Endothelial cell (in vitro differentiated cells): ENCODE data around the gene RTL1. TPM values are rescaled to one million over a fixed set of nuclear protein-coding genes. Genes with fewer than 3 reads are reported as not detected.

Experiments used
- DNase-seq: peaks from one replicate; pipeline ENCODE4 v3.0.0; 2021; ENCODE audit warnings: low spot score
- H3K27ac Mint-ChIP-seq: one replicate; pipeline ENCODE4 v1.8.0; 2021; ENCODE audit warnings: mixed read lengths, inconsistent platforms; ENCODE audit not compliant: unreplicated experiment
- H3K27me3 Mint-ChIP-seq: one replicate; pipeline ENCODE4 v1.8.0; 2021; ENCODE audit warnings: mild to moderate bottlenecking, moderate library complexity, mixed read lengths, inconsistent platforms; ENCODE audit not compliant: unreplicated experiment
- H3K36me3 Mint-ChIP-seq: one replicate; pipeline ENCODE4 v1.8.0; 2021; ENCODE audit warnings: mild to moderate bottlenecking, low read depth, mixed read lengths, inconsistent platforms; ENCODE audit not compliant: unreplicated experiment
- H3K4me1 Mint-ChIP-seq: one replicate; pipeline ENCODE4 v1.8.0; 2021; ENCODE audit warnings: mild to moderate bottlenecking, mixed read lengths, inconsistent platforms; ENCODE audit not compliant: unreplicated experiment
- H3K4me3 Mint-ChIP-seq: one replicate; pipeline ENCODE4 v1.8.0; 2021; ENCODE audit warnings: mild to moderate bottlenecking, mixed read lengths, inconsistent platforms; ENCODE audit not compliant: unreplicated experiment
- H3K9me3 Mint-ChIP-seq: one replicate; pipeline ENCODE4 v1.8.0; 2021; ENCODE audit warnings: mixed read lengths, inconsistent platforms; ENCODE audit not compliant: unreplicated experiment
- total RNA-seq: library from RNA; stranded (reverse); fragmentation: NEBNext Ultra II Directional; extraction: Animal tissue kit (Norgen Biotek cat#: 25700); gene quantifications from one replicate; pipeline ENCODE4 v1.2.1, GENCODE V29; 2021; ENCODE audit not compliant: unreplicated experiment
- TF ChIP-seq, protein P1 (sequence below): fragments of 200-600 bp; sonication (generic); IDR thresholded peaks from one replicate; pipeline ENCODE4 v1.5.0; 2021; ENCODE audit warnings: antibody characterized with exemption; ENCODE audit not compliant: unreplicated experiment

The RTL1 gene
- total RNA-seq, 1 donor from 2014 or later, result 0.18 TPM

GRCh38 chr14:100893228-100893601, 10.3 kb downstream of the RTL1 start:
- H3K4me3 Mint-ChIP-seq, result no peak overlapping the region
- no peak for DNase-seq
- no peaks in the 10 kb centered on the region for H3K9me3 Mint-ChIP-seq
- H3K27me3 Mint-ChIP-seq, result no peaks in the 10 kb centered on the region
- H3K36me3 Mint-ChIP-seq, result no peaks in the 10 kb centered on the region
- no peak overlapping the region for H3K27ac Mint-ChIP-seq
- peaks cover 4% of the 10 kb centered on the region for H3K4me1 Mint-ChIP-seq
- TF ChIP-seq, protein P1, sequence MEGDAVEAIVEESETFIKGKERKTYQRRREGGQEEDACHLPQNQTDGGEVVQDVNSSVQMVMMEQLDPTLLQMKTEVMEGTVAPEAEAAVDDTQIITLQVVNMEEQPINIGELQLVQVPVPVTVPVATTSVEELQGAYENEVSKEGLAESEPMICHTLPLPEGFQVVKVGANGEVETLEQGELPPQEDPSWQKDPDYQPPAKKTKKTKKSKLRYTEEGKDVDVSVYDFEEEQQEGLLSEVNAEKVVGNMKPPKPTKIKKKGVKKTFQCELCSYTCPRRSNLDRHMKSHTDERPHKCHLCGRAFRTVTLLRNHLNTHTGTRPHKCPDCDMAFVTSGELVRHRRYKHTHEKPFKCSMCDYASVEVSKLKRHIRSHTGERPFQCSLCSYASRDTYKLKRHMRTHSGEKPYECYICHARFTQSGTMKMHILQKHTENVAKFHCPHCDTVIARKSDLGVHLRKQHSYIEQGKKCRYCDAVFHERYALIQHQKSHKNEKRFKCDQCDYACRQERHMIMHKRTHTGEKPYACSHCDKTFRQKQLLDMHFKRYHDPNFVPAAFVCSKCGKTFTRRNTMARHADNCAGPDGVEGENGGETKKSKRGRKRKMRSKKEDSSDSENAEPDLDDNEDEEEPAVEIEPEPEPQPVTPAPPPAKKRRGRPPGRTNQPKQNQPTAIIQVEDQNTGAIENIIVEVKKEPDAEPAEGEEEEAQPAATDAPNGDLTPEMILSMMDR, result no peak

- Mint-ChIP-seq H3K27me3 (no peaks in the 10 kb centered on the region), H3K27ac (no peak overlapping the region), H3K4me3 (no peak overlapping the region), H3K36me3 (no peaks in the 10 kb centered on the region), H3K9me3 (no peaks in the 10 kb centered on the region), H3K4me1 (peaks cover 4% of the 10 kb centered on the region)
- DNase-seq, result no peak
- TF ChIP-seq, protein P1, result no peak
These were observed 10.9 kb downstream of the RTL1 start for GRCh38 chr14:100892496-100893227.

DNA sequence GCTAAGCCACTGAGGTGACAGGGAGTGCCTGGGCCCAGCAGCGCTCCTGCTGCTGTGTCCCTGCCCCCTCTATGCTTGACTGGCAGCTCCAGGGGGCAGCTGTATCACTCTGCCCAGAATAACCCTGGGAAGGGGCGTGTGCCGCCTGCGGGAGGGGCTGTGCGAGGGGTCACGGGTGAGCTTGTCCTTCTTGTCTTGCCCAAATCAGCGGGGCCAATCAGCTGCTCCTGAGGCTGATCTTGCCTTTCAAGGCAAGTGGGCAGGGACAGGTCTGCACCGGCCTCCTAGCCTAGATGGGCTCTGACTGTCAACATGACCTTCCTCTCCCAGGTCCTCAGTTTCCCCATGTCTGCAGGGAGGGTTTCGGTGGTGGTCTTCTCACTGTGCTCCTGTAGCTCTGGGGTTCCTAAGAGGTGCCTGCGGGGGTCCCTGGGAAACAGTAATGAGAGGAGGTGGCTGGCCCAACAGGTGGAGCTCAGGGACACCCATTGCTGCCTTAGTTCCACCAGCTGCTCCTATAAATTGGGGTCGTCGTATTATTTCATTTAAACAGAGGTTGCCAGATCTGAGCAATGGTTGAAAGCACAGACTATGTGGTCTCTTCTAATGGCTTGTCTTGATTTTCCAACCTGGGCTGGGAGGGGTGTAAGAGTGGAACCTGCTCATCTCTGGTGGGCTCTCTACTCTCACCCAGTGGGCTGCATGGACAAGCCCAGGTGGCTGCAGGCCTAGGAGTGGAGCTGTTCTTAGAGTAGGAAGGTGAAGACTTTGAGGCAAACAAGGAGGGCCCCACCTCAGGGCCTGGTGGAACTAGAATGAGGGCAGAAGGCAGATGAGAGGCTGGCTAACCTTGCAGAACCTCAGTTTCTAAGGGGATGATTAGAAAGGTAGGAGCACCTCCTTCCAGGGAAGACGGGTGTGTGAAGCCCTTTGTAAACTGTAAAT, 11.7 kb downstream of the RTL1 start:
- H3K4me3 Mint-ChIP-seq, result no peak overlapping the region
- H3K9me3 Mint-ChIP-seq, result no peaks in the 10 kb centered on the region
- H3K4me1 Mint-ChIP-seq, result peaks cover 4% of the 10 kb centered on the region
- H3K27ac Mint-ChIP-seq, result no peak overlapping the region
- no peaks in the 10 kb centered on the region for H3K36me3 Mint-ChIP-seq
- H3K27me3 Mint-ChIP-seq, result no peaks in the 10 kb centered on the region
- no peak for DNase-seq
- TF ChIP-seq, protein P1, result no peak

DNA sequence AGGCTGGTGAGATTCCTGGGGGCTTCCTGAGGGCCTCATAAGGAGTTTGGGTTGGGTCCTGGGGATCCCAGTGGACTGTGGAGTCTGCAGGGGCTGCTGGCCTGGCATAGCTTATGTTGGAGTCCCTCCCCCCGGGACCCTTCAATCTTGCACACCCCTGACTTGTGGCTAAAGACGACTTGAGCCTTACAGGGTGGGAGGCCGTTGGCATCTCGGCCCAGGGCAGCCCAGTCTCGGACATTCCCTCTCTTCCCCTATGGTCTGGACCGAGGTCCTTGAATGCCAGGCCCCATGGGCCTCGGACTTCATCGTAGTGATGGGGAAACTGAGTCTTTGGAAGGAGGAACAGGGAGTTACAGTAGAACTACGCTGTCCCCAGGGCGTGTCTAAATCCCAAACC, 12.5 kb downstream of the RTL1 start:
- DNase-seq, result no peak

More for the DNA sequence above, 12.5 kb downstream of the RTL1 start:
- H3K36me3 Mint-ChIP-seq, result no peaks in the 10 kb centered on the region
- H3K27me3 Mint-ChIP-seq, result no peaks in the 10 kb centered on the region
- H3K9me3 Mint-ChIP-seq, result no peaks in the 10 kb centered on the region
- TF ChIP-seq, protein P1, result no peak
- peaks cover 4% of the 10 kb centered on the region for H3K4me1 Mint-ChIP-seq
- no peak overlapping the region for H3K4me3 Mint-ChIP-seq
- no peak overlapping the region for H3K27ac Mint-ChIP-seq
